Sigmoid colon (tissue), 7 donors: ENCODE measurements around the gene CDK18. TPM values are rescaled to one million over a fixed set of nuclear protein-coding genes. Genes with fewer than 3 reads are reported as not detected.

Experiments used
- DNase-seq: peaks from one replicate; pipeline ENCODE4 v3.0.0-alpha.2; 2019
- H3K27ac ChIP-seq, 4 donors: fragments of 200-600 bp; sonication (generic); one replicate each; pipeline ENCODE4 v1.5.1; 2016 to 2019; ENCODE audit warnings: mild to moderate bottlenecking in 1 of 4
- H3K27me3 ChIP-seq, 3 donors: fragments of 200-600 bp; sonication (generic); one replicate each; pipeline ENCODE4 v1.5.1; 2019; ENCODE audit warnings: mild to moderate bottlenecking in 1 of 3
- H3K36me3 ChIP-seq, 4 donors: fragments of 200-600 bp; sonication (generic); one replicate each; pipeline ENCODE4 v1.5.1; 2016 to 2019
- H3K4me1 ChIP-seq, 4 donors: fragments of 200-600 bp; sonication (generic); one replicate each; pipeline ENCODE4 v1.5.1; 2017 to 2019
- H3K4me3 ChIP-seq, 4 donors: fragments of 200-600 bp; sonication (generic); one replicate each; pipeline ENCODE4 v1.5.1; 2017 to 2019; ENCODE audit warnings: mild to moderate bottlenecking in 2 of 4, moderate library complexity in 1 of 4
- H3K9me3 ChIP-seq, 4 donors: fragments of 200-600 bp in 3 of 4; sonication (generic) in 3 of 4; one replicate each; pipeline versions ENCODE4 v1.5.1 to v1.6.1; 2013 to 2019
- EP300 ChIP-seq, 4 donors: sonication (generic); formaldehyde crosslinking; IDR thresholded peaks; one replicate each; pipeline ENCODE4 v1.6.1; 2017; ENCODE audit warnings: antibody characterized with exemption in 4 of 4
- POLR2A ChIP-seq, 2 donors: fragments of 450-650 bp; IDR thresholded peaks; one replicate each; pipeline ENCODE4 v1.6.1; 2016; ENCODE audit warnings: antibody characterized with exemption in 2 of 2, mild to moderate bottlenecking in 2 of 2, moderate library complexity in 2 of 2
- POLR2AphosphoS5 ChIP-seq, 4 donors: sonication (generic); formaldehyde crosslinking; IDR thresholded peaks; one replicate each; pipeline ENCODE4 v1.6.1; 2017; ENCODE audit warnings: antibody characterized with exemption in 4 of 4
- WGBS, 2 donors: extraction: QIAGEN DNeasy Blood & Tissue Kit; methylation state at CpG; one replicate each; pipeline ENCODE4 v1.1.7; 2013; 5-methylcytosine and 5-hydroxymethylcytosine counted together
- intact Hi-C: fragments of 100-400 bp; cut with DNase I; formaldehyde crosslinking; loops from one replicate; pipeline ENCODE4 v1.15.1; 2023
- polyA plus RNA-seq, 3 donors: library from polyadenylated mRNA; stranded (reverse); fragments of 200-250 nt; gene quantifications; one replicate each; pipeline ENCODE4 v1.2.3, GENCODE V29; 2013
- total RNA-seq, 4 donors: library from RNA; depleted of rRNA; stranded (reverse); fragments of >200 nt; gene quantifications; one replicate each; pipeline ENCODE4 v1.1.0, GENCODE V29; 2016
- TF ChIP-seq, protein P1 (sequence below), 4 experiments: fragments of 450-650 bp in 3 of 4; fragments of 200-600 bp in 1 of 4; IDR thresholded peaks; one replicate each; pipeline ENCODE4 v1.5.1; 2016 to 2019; ENCODE audit warnings: antibody characterized with exemption in 4 of 4, mild to moderate bottlenecking in 3 of 4, moderate library complexity in 2 of 4
- donor health status: healthy with polysubstance abuse.
- donor health status: Bipolar disorder and iron deficiency.
- donor health status: healthy.

Gene CDK18
- total and polyA plus RNA-seq, 7 donors: 6.7 to 26.8 (median 13.0) TPM

DNA sequence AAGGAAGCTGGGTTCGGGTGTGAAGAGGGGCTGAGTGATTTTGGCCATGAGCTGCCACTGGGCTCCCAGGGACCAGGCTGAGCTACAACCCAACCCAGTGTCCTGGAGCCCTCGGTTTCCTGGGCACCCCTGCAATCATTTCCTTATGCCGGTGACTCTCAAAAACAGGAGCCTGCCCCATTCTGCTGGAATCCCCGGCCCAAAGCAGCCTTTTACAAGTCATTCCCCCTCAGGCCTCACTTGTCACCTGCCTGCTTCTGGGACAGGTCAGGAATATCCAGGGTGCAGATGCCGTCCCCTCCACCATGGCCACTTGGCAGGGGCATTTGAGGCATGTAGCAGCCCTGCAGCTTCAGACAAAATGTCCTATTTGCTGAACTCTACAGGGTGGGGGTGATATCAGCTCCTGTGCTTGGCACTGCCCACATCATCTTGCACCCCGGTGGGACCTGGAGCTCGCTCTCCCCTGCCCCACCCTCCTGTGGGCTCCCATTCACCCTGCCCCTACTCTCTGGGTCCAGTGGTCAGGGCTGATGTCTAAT is 30.0 kb downstream of the CDK18 start:
- TF ChIP-seq, protein P1, sequence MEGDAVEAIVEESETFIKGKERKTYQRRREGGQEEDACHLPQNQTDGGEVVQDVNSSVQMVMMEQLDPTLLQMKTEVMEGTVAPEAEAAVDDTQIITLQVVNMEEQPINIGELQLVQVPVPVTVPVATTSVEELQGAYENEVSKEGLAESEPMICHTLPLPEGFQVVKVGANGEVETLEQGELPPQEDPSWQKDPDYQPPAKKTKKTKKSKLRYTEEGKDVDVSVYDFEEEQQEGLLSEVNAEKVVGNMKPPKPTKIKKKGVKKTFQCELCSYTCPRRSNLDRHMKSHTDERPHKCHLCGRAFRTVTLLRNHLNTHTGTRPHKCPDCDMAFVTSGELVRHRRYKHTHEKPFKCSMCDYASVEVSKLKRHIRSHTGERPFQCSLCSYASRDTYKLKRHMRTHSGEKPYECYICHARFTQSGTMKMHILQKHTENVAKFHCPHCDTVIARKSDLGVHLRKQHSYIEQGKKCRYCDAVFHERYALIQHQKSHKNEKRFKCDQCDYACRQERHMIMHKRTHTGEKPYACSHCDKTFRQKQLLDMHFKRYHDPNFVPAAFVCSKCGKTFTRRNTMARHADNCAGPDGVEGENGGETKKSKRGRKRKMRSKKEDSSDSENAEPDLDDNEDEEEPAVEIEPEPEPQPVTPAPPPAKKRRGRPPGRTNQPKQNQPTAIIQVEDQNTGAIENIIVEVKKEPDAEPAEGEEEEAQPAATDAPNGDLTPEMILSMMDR (IDR thresholded peaks at IDR 0.05): no peak
- TF ChIP-seq POLR2A (IDR thresholded peaks at IDR 0.05) (no peak), EP300 (IDR thresholded peaks at IDR 0.05) (no peak), POLR2AphosphoS5 (IDR thresholded peaks at IDR 0.05) (no peak)
- WGBS, 2 donors: 89 to 91% methylated on average over 7 of the region's 7 CpGs
- Histone ChIP-seq H3K4me3 (no peak overlapping the region), H3K27me3 (no peaks in the 10 kb centered on the region), H3K36me3 (peaks cover 0 to 17% (median 6%) of the 10 kb centered on the region in 4 donors), H3K27ac (no peak overlapping the region), H3K4me1 (peaks cover 0 to 2% (median 0%) of the 10 kb centered on the region in 4 donors), H3K9me3 (no peaks in the 10 kb centered on the region)
- intact Hi-C loops: no loop called here
- no peak for DNase-seq

DNA sequence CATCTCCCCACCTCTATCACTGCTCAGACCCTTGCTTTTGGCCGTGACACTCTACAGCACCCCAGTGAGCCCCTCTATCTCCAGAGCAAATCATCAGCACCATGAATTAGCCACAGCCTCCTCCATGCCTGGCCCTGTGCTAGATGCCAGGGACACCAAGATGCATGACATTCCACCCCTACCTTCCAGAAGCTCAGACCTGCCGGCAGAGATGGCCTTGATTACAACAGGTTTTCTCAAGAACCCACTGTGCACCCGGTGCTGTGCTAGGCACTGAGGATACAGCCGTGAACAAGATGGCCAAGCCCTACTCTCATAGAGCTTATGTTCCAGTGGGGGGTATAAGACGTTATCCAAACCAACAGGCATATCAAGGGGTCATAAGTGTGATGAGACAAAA is 30.6 kb downstream of the CDK18 start:
- no peaks in the 10 kb centered on the region for H3K4me1 ChIP-seq
- H3K27ac ChIP-seq: no peak overlapping the region
- WGBS, 2 donors: 80 to 85% methylated on average over 5 of the region's 5 CpGs
- intact Hi-C loops: no loop called here
- H3K9me3 ChIP-seq: no peaks in the 10 kb centered on the region
- H3K27me3 ChIP-seq: no peaks in the 10 kb centered on the region
- H3K36me3 ChIP-seq: peaks cover 0 to 17% (median 5%) of the 10 kb centered on the region in 4 donors
- H3K4me3 ChIP-seq: no peak overlapping the region
- DNase-seq: no peak
- TF ChIP-seq EP300 (IDR thresholded peaks at IDR 0.05): no peak
- TF ChIP-seq, protein P1 (IDR thresholded peaks at IDR 0.05): no peak
- no peak for TF ChIP-seq POLR2AphosphoS5 (IDR thresholded peaks at IDR 0.05)
- TF ChIP-seq POLR2A (IDR thresholded peaks at IDR 0.05): no peak

GRCh38 chr1:205535866-205536758 is 31.6 kb downstream of the CDK18 start:
- Histone ChIP-seq H3K4me3 (no peak overlapping the region), H3K27me3 (no peaks in the 10 kb centered on the region), H3K27ac (no peak overlapping the region), H3K36me3 (peaks cover 0 to 11% (median 2%) of the 10 kb centered on the region in 4 donors), H3K4me1 (no peaks in the 10 kb centered on the region), H3K9me3 (no peaks in the 10 kb centered on the region)
- TF ChIP-seq POLR2AphosphoS5 (IDR thresholded peaks at IDR 0.05): no peak
- DNase-seq: peak; percentile 56
- intact Hi-C loops: no loop called here
- WGBS, 2 donors: 74 to 85% methylated on average over 11 of the region's 11 CpGs

GRCh38 chr1:205536759-205537361 is 32.4 kb downstream of the CDK18 start:
- DNase-seq: peak; percentile 62
- TF ChIP-seq, protein P1 (IDR thresholded peaks at IDR 0.05): no peak
- TF ChIP-seq POLR2A (IDR thresholded peaks at IDR 0.05) (no peak), EP300 (IDR thresholded peaks at IDR 0.05) (no peak), POLR2AphosphoS5 (IDR thresholded peaks at IDR 0.05) (no peak)
- H3K27me3 ChIP-seq: no peaks in the 10 kb centered on the region
- intact Hi-C loops: no loop called here
- peaks cover 0 to 4% (median 0%) of the 10 kb centered on the region in 4 donors for H3K36me3 ChIP-seq
- H3K27ac ChIP-seq: no peak overlapping the region
- no peak overlapping the region for H3K4me3 ChIP-seq
- H3K9me3 ChIP-seq: no peaks in the 10 kb centered on the region
- 19 to 51% methylated on average over 9 of the region's 9 CpGs for WGBS, 2 donors
- no peaks in the 10 kb centered on the region for H3K4me1 ChIP-seq

DNA sequence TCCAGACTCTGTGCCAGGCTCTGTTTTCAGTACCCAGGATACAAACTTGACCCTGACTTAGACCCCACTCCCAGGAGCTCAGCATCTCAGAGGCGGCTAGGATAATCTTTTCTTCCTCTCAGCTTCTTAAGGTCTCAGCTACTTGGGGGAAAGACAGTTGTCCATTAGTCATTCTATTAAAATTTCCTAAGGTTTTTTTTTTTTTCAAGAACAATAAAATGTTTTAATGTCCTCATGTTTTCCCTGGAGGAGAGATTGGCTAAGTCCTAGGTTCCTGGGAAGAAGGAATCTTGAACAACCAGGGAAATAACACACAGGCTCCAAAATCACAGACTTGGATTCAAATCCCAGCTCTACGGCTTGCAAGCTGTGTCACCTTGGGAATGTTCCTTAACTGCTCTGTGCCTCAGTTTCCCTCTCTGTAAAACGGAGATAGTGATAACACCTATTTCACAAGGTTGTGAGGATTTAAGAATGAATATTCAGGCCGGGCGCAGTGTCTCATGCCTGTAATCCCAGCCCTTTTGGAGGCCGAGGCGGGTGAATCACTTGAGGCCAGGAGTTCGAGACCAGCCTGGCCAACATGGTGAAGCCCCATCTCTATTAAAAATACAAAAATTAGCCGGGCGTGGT is 33.0 kb downstream of the CDK18 start:
- H3K27ac ChIP-seq: no peak overlapping the region
- H3K36me3 ChIP-seq: no peaks in the 10 kb centered on the region
- TF ChIP-seq, protein P1 (IDR thresholded peaks at IDR 0.05): no peak
- H3K9me3 ChIP-seq: no peaks in the 10 kb centered on the region
- intact Hi-C loops: no loop called here
- 90% methylated on average over 10 of the region's 10 CpGs for WGBS, 2 donors
- H3K27me3 ChIP-seq: no peaks in the 10 kb centered on the region
- H3K4me1 ChIP-seq: no peaks in the 10 kb centered on the region
- DNase-seq: peak; percentile 27
- no peak overlapping the region for H3K4me3 ChIP-seq
